HCT116 (cell line): ENCODE measurements around the gene THSD7A.

ENCODE experiments used
- ELF1 ChIP-seq: IDR thresholded peaks from 2 replicates; pipeline ENCODE4 v1.6.1; 2012; ENCODE audit warnings: low read depth, borderline replicate concordance
- EZH2 ChIP-seq: fragments of 200-600 bp; sonication (generic); IDR thresholded peaks from 2 replicates; pipeline ENCODE4 v1.6.1; 2017; ENCODE audit warnings: antibody characterized with exemption, mixed run types
- POLR2A ChIP-seq: IDR thresholded peaks from 2 replicates; pipeline ENCODE4 v1.7.0; 2011; ENCODE audit warnings: borderline replicate concordance; ENCODE audit not compliant: insufficient read depth, insufficient read length; ENCODE audit errors: extremely low read depth
- POLR2AphosphoS5 ChIP-seq: IDR thresholded peaks from 2 replicates; pipeline ENCODE4 v1.6.1; 2011; ENCODE audit warnings: mild to moderate bottlenecking, low read depth, low read length, moderate library complexity
- TCF7L2 ChIP-seq: IDR thresholded peaks from 2 replicates; pipeline ENCODE4 v1.7.0; 2011; ENCODE audit warnings: borderline replicate concordance, inconsistent platforms; ENCODE audit not compliant: insufficient read depth, insufficient read length; ENCODE audit errors: extremely low read depth
- TF ChIP-seq, protein P1 (sequence below): IDR thresholded peaks from 2 replicates; pipeline ENCODE4 v1.6.1; 2012
- TF ChIP-seq, protein P2 (sequence below), 3 experiments: fragments of 200-600 bp in 1 of 3; sonication (generic) in 1 of 3; IDR thresholded peaks in 2 of 3; conservative IDR thresholded peaks in 1 of 3; 2 replicates each; pipeline ENCODE4 v1.5.1; 2012 to 2017; ENCODE audit warnings: low read depth in 2 of 3, low read length in 2 of 3, antibody characterized with exemption in 1 of 3, borderline replicate concordance in 1 of 3, control low read depth in 1 of 3, mild to moderate bottlenecking in 1 of 3, mixed read lengths in 1 of 3, mixed run types in 1 of 3, moderate library complexity in 1 of 3; ENCODE audit not compliant: insufficient read depth in 1 of 3
- TF ChIP-seq, protein P3 (sequence below): IDR thresholded peaks from 2 replicates; pipeline ENCODE4 v1.6.1; 2012; ENCODE audit warnings: low read depth

DNA sequence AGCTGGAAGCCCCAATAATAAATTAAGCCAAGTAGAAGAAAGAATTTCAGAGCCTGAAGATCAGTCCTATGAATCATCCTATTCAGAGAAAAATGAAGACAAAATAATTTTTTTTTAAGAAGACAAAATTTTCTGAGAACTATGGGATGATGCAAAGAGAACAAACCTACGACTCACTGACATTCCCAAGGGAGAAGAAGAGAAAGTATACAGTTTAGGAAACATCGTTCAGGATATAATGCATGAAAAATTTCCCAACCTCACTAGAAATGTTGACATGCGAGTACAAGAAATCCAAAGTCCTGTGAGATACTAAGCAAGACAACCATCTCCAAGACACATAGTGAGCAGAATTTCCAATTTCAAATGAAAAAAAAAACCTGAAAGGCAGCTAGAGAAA is 150.5 kb downstream of the THSD7A start:
- TF ChIP-seq, protein P1, sequence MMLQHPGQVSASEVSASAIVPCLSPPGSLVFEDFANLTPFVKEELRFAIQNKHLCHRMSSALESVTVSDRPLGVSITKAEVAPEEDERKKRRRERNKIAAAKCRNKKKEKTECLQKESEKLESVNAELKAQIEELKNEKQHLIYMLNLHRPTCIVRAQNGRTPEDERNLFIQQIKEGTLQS, result no peak
- TF ChIP-seq, protein P2, sequence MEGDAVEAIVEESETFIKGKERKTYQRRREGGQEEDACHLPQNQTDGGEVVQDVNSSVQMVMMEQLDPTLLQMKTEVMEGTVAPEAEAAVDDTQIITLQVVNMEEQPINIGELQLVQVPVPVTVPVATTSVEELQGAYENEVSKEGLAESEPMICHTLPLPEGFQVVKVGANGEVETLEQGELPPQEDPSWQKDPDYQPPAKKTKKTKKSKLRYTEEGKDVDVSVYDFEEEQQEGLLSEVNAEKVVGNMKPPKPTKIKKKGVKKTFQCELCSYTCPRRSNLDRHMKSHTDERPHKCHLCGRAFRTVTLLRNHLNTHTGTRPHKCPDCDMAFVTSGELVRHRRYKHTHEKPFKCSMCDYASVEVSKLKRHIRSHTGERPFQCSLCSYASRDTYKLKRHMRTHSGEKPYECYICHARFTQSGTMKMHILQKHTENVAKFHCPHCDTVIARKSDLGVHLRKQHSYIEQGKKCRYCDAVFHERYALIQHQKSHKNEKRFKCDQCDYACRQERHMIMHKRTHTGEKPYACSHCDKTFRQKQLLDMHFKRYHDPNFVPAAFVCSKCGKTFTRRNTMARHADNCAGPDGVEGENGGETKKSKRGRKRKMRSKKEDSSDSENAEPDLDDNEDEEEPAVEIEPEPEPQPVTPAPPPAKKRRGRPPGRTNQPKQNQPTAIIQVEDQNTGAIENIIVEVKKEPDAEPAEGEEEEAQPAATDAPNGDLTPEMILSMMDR (IDR thresholded peaks at IDR 0.05 in 2 of 3, conservative IDR thresholded peaks at IDR 0.05 in 1 of 3; ENCODE audit: borderline replicate concordance in 1 of 3, insufficient read depth in 1 of 3, low read depth in 2 of 3, low read length in 2 of 3), result no peak
- TF ChIP-seq POLR2A, result no peak
- no peak for TF ChIP-seq ELF1
- no peak for TF ChIP-seq TCF7L2
- TF ChIP-seq POLR2AphosphoS5, result no peak
- TF ChIP-seq, protein P3, sequence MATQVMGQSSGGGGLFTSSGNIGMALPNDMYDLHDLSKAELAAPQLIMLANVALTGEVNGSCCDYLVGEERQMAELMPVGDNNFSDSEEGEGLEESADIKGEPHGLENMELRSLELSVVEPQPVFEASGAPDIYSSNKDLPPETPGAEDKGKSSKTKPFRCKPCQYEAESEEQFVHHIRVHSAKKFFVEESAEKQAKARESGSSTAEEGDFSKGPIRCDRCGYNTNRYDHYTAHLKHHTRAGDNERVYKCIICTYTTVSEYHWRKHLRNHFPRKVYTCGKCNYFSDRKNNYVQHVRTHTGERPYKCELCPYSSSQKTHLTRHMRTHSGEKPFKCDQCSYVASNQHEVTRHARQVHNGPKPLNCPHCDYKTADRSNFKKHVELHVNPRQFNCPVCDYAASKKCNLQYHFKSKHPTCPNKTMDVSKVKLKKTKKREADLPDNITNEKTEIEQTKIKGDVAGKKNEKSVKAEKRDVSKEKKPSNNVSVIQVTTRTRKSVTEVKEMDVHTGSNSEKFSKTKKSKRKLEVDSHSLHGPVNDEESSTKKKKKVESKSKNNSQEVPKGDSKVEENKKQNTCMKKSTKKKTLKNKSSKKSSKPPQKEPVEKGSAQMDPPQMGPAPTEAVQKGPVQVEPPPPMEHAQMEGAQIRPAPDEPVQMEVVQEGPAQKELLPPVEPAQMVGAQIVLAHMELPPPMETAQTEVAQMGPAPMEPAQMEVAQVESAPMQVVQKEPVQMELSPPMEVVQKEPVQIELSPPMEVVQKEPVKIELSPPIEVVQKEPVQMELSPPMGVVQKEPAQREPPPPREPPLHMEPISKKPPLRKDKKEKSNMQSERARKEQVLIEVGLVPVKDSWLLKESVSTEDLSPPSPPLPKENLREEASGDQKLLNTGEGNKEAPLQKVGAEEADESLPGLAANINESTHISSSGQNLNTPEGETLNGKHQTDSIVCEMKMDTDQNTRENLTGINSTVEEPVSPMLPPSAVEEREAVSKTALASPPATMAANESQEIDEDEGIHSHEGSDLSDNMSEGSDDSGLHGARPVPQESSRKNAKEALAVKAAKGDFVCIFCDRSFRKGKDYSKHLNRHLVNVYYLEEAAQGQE, result no peak
- no peak for TF ChIP-seq EZH2
